Neuronal stem cell (in vitro differentiated cells): Measurements from ENCODE around the gene PTDSS2. TPM values are rescaled to one million over a fixed set of nuclear protein-coding genes. Genes with fewer than 3 reads are reported as not detected.
"Not testable (repeated sequence)": the region's sequence is repeated elsewhere in the genome, so short reads cannot be mapped to it uniquely, and the experiment has no call there.

Experiments
- DNase-seq: peaks from one replicate; pipeline ENCODE4 v3.0.0-alpha.2; 2013; ENCODE audit warnings: low spot score
- H2AFZ ChIP-seq: one replicate; pipeline ENCODE4 v1.6.1; 2013; ENCODE audit warnings: mild to moderate bottlenecking, low read length, inconsistent platforms
- H2AK5ac ChIP-seq: 2 replicates; pipeline ENCODE4 v1.6.1; 2013; ENCODE audit warnings: low read depth, mild to moderate bottlenecking, inconsistent platforms, low read length, moderate library complexity, mixed read lengths
- H2BK120ac ChIP-seq: 2 replicates; pipeline ENCODE4 v1.6.1; 2013; ENCODE audit warnings: low read depth, mild to moderate bottlenecking, inconsistent platforms, low read length, moderate library complexity, mixed read lengths
- H2BK12ac ChIP-seq: one replicate; pipeline ENCODE4 v1.6.1; 2013; ENCODE audit warnings: low read length, inconsistent platforms
- H2BK15ac ChIP-seq: 2 replicates; pipeline ENCODE4 v1.6.1; 2013; ENCODE audit warnings: mild to moderate bottlenecking, low read length, inconsistent platforms, mixed read lengths
- H2BK5ac ChIP-seq: one replicate; pipeline ENCODE4 v1.6.1; 2013; ENCODE audit warnings: inconsistent platforms, mild to moderate bottlenecking, low read length, moderate library complexity
- H3K14ac ChIP-seq: one replicate; pipeline ENCODE4 v1.6.1; 2013; ENCODE audit warnings: low read length, inconsistent platforms
- H3K18ac ChIP-seq: 2 replicates; pipeline ENCODE4 v1.6.1; 2013; ENCODE audit warnings: low read length, inconsistent platforms
- H3K23ac ChIP-seq: 2 replicates; pipeline ENCODE4 v1.6.1; 2013; ENCODE audit warnings: low read depth, mild to moderate bottlenecking, mixed read lengths, low read length, inconsistent platforms; ENCODE audit not compliant: poor library complexity
- H3K27ac ChIP-seq: replicated peaks from 3 replicates; pipeline ENCODE4 v1.5.1; 2013; ENCODE audit warnings: low read length, inconsistent platforms
- H3K27me3 ChIP-seq, 3 experiments: 2 replicates each; pipeline ENCODE4 v1.6.1; 2013; ENCODE audit warnings: low read length in 3 of 3, mild to moderate bottlenecking in 2 of 3, inconsistent platforms in 1 of 3, low read depth in 1 of 3, mixed read lengths in 1 of 3, moderate library complexity in 1 of 3; ENCODE audit not compliant: control insufficient read depth in 3 of 3, insufficient read depth in 3 of 3
- H3K36me3 ChIP-seq, 2 donors: replicated peaks in 1 of 2; 2 replicates each; pipeline ENCODE4 v1.6.1; 2013; ENCODE audit warnings: low read length in 2 of 2; ENCODE audit not compliant: control insufficient read depth in 2 of 2, insufficient read depth in 2 of 2
- H3K4ac ChIP-seq: 2 replicates; pipeline ENCODE4 v1.6.1; 2013; ENCODE audit warnings: inconsistent platforms, mild to moderate bottlenecking, low read length, moderate library complexity
- H3K4me1 ChIP-seq, 2 donors: 1 replicate in 1 of 2; 2 replicates in 1 of 2; pipeline ENCODE4 v1.6.1; 2013; ENCODE audit warnings: low read length in 2 of 2, low read depth in 1 of 2; ENCODE audit not compliant: control insufficient read depth in 2 of 2, insufficient read depth in 1 of 2
- H3K4me2 ChIP-seq: one replicate; pipeline ENCODE4 v1.6.1; 2013; ENCODE audit warnings: mild to moderate bottlenecking, low read length, inconsistent platforms; ENCODE audit not compliant: insufficient read depth, poor library complexity, severe bottlenecking
- H3K4me3 ChIP-seq, 2 donors: 2 replicates each; pipeline ENCODE4 v1.5.1; 2013; ENCODE audit warnings: low read length in 2 of 2, mild to moderate bottlenecking in 2 of 2, inconsistent platforms in 1 of 2, moderate library complexity in 1 of 2
- H3K79me1 ChIP-seq: one replicate; pipeline ENCODE4 v1.6.1; 2013; ENCODE audit warnings: low read depth, mild to moderate bottlenecking, inconsistent platforms, low read length, moderate library complexity
- H3K9ac ChIP-seq: one replicate; pipeline ENCODE4 v1.6.1; 2013; ENCODE audit warnings: mild to moderate bottlenecking, low read depth, low read length, inconsistent platforms; ENCODE audit not compliant: poor library complexity
- H3K9me3 ChIP-seq, 2 donors: replicated peaks in 1 of 2; 2 replicates each; pipeline versions ENCODE3 to v1.6.1; 2013; ENCODE audit warnings: low read length in 2 of 2, mild to moderate bottlenecking in 2 of 2, inconsistent platforms in 1 of 2, low read depth in 1 of 2, mixed read lengths in 1 of 2, moderate library complexity in 1 of 2; ENCODE audit not compliant: control insufficient read depth in 2 of 2, insufficient read depth in 1 of 2
- H4K8ac ChIP-seq: one replicate; pipeline ENCODE4 v1.6.1; 2013; ENCODE audit warnings: low read depth, mild to moderate bottlenecking, inconsistent platforms, low read length, moderate library complexity
- H4K91ac ChIP-seq: one replicate; pipeline ENCODE4 v1.6.1; 2013; ENCODE audit warnings: low read length, low read depth, mild to moderate bottlenecking, inconsistent platforms; ENCODE audit not compliant: poor library complexity
- WGBS, 2 donors: extraction: QIAGEN DNeasy Blood & Tissue Kit; methylation state at CpG; one replicate each; pipeline ENCODE4 v1.1.7; 2013; ENCODE audit warnings: missing lambda C conversion rate in 2 of 2, mixed read lengths in 1 of 2; ENCODE audit not compliant: insufficient read length in 2 of 2, insufficient replicate concordance in 1 of 2; ENCODE audit errors: extremely low coverage in 2 of 2; 5-methylcytosine and 5-hydroxymethylcytosine counted together
- polyA plus RNA-seq, 2 experiments: library from polyadenylated mRNA; stranded (reverse); fragments of 200-250 nt; gene quantifications; one replicate each; pipeline ENCODE4 v1.2.3, GENCODE V29; 2013

Gene PTDSS2
- polyA plus RNA-seq (2013, experiment 1 of 2) = 27.4 TPM
- polyA plus RNA-seq (2013, experiment 2 of 2) = 26.0 TPM

GRCh38 chr11:449889-450808 lies at the start of gene PTDSS2:
TSS of gene PTDSS2 (plus strand) at chr11:450279. CDS start at chr11:450456, 177 bp downstream.
- WGBS, 2 donors = no CpG with 5 or more reads among the region's 108 CpGs

GRCh38 chr11:401196-401595 lies 48.9 kb upstream of the PTDSS2 start:
- not testable (repeated sequence) for H3K36me3 ChIP-seq, H3K4me1 ChIP-seq, H3K27ac ChIP-seq, H3K18ac ChIP-seq, DNase-seq, H3K4me3 ChIP-seq, H2BK12ac ChIP-seq, H3K14ac ChIP-seq, H3K27me3 ChIP-seq, H3K4ac ChIP-seq, H3K79me1 ChIP-seq, H2BK120ac ChIP-seq, H3K9ac ChIP-seq, H3K4me2 ChIP-seq, H3K9me3 ChIP-seq, H4K8ac ChIP-seq, H2AFZ ChIP-seq, H4K91ac ChIP-seq, H2BK15ac ChIP-seq, H3K23ac ChIP-seq, H2BK5ac ChIP-seq, H2AK5ac ChIP-seq
- WGBS, 2 donors = no CpG with 5 or more reads among the region's 52 CpGs

More at GRCh38 chr11:449889-450808, at the start of gene PTDSS2:
- no peak within 1 kb of the TSS for H4K91ac ChIP-seq
- no peaks in the 10 kb centered on the region for H3K9me3 ChIP-seq
- no peaks in the 10 kb centered on the region for H3K27me3 ChIP-seq
- peak; percentile 93 for DNase-seq
- H3K27ac ChIP-seq = peak within 1 kb of the TSS; percentile 57
- peak within 1 kb of the TSS; percentile 82 for H3K14ac ChIP-seq
- H2AK5ac ChIP-seq = peak within 1 kb of the TSS; percentile 34
- H3K9ac ChIP-seq = peak within 1 kb of the TSS; percentile 92
- H3K79me1 ChIP-seq = peaks cover 28% of the 10 kb centered on the region
- peak within 1 kb of the TSS; percentile 65 to 99 for H3K4me3 ChIP-seq
- no peak within 1 kb of the TSS for H2BK15ac ChIP-seq
- H4K8ac ChIP-seq = no peak within 1 kb of the TSS
- H2BK5ac ChIP-seq = peak within 1 kb of the TSS; percentile 85
- no peak within 1 kb of the TSS for H2BK12ac ChIP-seq
- peak within 1 kb of the TSS; percentile 95 for H3K18ac ChIP-seq
- peak within 1 kb of the TSS; percentile 80 for H2AFZ ChIP-seq
- peaks cover 12 to 14% of the 10 kb centered on the region in 2 donors for H3K4me1 ChIP-seq
- H3K4ac ChIP-seq = no peak within 1 kb of the TSS
- peak within 1 kb of the TSS; percentile 29 for H2BK120ac ChIP-seq
- peak within 1 kb of the TSS; percentile 92 for H3K4me2 ChIP-seq
- H3K23ac ChIP-seq = peak within 1 kb of the TSS; percentile 99
- peaks cover 10 to 36% of the 10 kb centered on the region in 2 donors for H3K36me3 ChIP-seq

- no CpG with 5 or more reads among the region's 55 CpGs for WGBS, 2 donors
These were observed 46.9 kb upstream of the PTDSS2 start for GRCh38 chr11:403021-403760.

More at GRCh38 chr11:403021-403760, 46.9 kb upstream of the PTDSS2 start:
- no peaks in the 10 kb centered on the region for H3K79me1 ChIP-seq
- H2AK5ac ChIP-seq = peak overlapping the region; percentile 84
- H2BK120ac ChIP-seq = no peak overlapping the region
- H2BK5ac ChIP-seq = no peak overlapping the region
- peaks cover 0 to 8% of the 10 kb centered on the region in 2 donors for H3K9me3 ChIP-seq
- peak overlapping the region; percentile 16 for H2BK12ac ChIP-seq
- no peak for DNase-seq
- H3K4ac ChIP-seq = no peak overlapping the region
- peaks cover 0 to 10% (median 7%) of the 10 kb centered on the region in 3 experiments for H3K27me3 ChIP-seq
- no peak overlapping the region for H3K27ac ChIP-seq
- H3K18ac ChIP-seq = peak overlapping the region; percentile 17
- peak overlapping the region; percentile 17 for H4K8ac ChIP-seq
- peak overlapping the region; percentile 67 for H2BK15ac ChIP-seq
- H4K91ac ChIP-seq = no peak overlapping the region
- no peak overlapping the region for H2AFZ ChIP-seq
- peak overlapping the region; percentile 56 for H3K14ac ChIP-seq
- no peak overlapping the region for H3K4me3 ChIP-seq
- H3K36me3 ChIP-seq = no peaks in the 10 kb centered on the region
- peak overlapping the region; percentile 60 for H3K9ac ChIP-seq
- H3K4me2 ChIP-seq = no peak overlapping the region
- peaks cover 0 to 3% of the 10 kb centered on the region in 2 donors for H3K4me1 ChIP-seq
- peak overlapping the region; percentile 55 for H3K23ac ChIP-seq
